Neural progenitor cell (in vitro differentiated cells): Measurements from ENCODE around the gene DUSP23. TPM values are rescaled to one million over a fixed set of nuclear protein-coding genes. Genes with fewer than 3 reads are reported as not detected.

Source experiments
- DNase-seq: peaks from one replicate; pipeline ENCODE4 v3.0.0-alpha.2; 2016; ENCODE audit warnings: low spot score
- H2AFZ ChIP-seq: fragments of 200-600 bp; sonication (generic); replicated peaks from 2 replicates; pipeline ENCODE4 v1.6.1; 2016; ENCODE audit warnings: antibody characterized with exemption
- H3F3A ChIP-seq: fragments of 200-600 bp; sonication (generic); 2 replicates; pipeline ENCODE4 v1.6.1; 2016; ENCODE audit warnings: antibody characterized with exemption, low read depth
- H3K27ac ChIP-seq: fragments of 200-600 bp; sonication (generic); 2 replicates; pipeline ENCODE4 v1.5.1; 2016; ENCODE audit warnings: mild to moderate bottlenecking
- H3K27me3 ChIP-seq: fragments of 200-600 bp; sonication (generic); 2 replicates; pipeline ENCODE4 v1.6.1; 2016; ENCODE audit warnings: mild to moderate bottlenecking, moderate library complexity
- H3K36me3 ChIP-seq: fragments of 200-600 bp; sonication (generic); 2 replicates; pipeline ENCODE4 v1.5.1; 2016
- H3K4me1 ChIP-seq: fragments of 200-600 bp; sonication (generic); 2 replicates; pipeline ENCODE4 v1.6.1; 2016; ENCODE audit warnings: mixed run types
- H3K4me2 ChIP-seq: fragments of 200-600 bp; sonication (generic); 2 replicates; pipeline ENCODE4 v1.6.1; 2016
- H3K4me3 ChIP-seq: fragments of 200-600 bp; sonication (generic); 2 replicates; pipeline ENCODE4 v1.5.1; 2016
- H3K79me2 ChIP-seq: fragments of 200-600 bp; sonication (generic); 2 replicates; pipeline ENCODE4 v1.6.1; 2016; ENCODE audit warnings: low read depth
- H3K9ac ChIP-seq: fragments of 200-600 bp; sonication (generic); 2 replicates; pipeline ENCODE4 v1.6.1; 2016
- H3K9me3 ChIP-seq: fragments of 200-600 bp; sonication (generic); 2 replicates; pipeline ENCODE4 v1.5.1; 2016; ENCODE audit warnings: low read depth
- H4K20me1 ChIP-seq: fragments of 200-600 bp; sonication (generic); 2 replicates; pipeline ENCODE4 v1.6.1; 2016; ENCODE audit warnings: low read depth
- H3K27ac Mint-ChIP-seq: 3 replicates; pipeline ENCODE4 v1.8.0; 2021; ENCODE audit warnings: mixed read lengths
- H3K27me3 Mint-ChIP-seq: 2 replicates; pipeline ENCODE4 v1.8.0; 2022; ENCODE audit warnings: low read depth, mild to moderate bottlenecking, inconsistent platforms, moderate library complexity, mixed read lengths; ENCODE audit not compliant: insufficient read depth
- H3K36me3 Mint-ChIP-seq: 3 replicates; pipeline ENCODE4 v1.8.0; 2021; ENCODE audit warnings: mixed read lengths
- H3K4me1 Mint-ChIP-seq: 3 replicates; pipeline ENCODE4 v1.8.0; 2021; ENCODE audit warnings: mixed read lengths
- H3K4me3 Mint-ChIP-seq: 3 replicates; pipeline ENCODE4 v1.8.0; 2021; ENCODE audit warnings: mild to moderate bottlenecking, moderate library complexity, mixed read lengths
- H3K9me3 Mint-ChIP-seq: 3 replicates; pipeline ENCODE4 v1.8.0; 2020; ENCODE audit warnings: mixed read lengths
- CTCF ChIP-seq: fragments of 200-600 bp; sonication (generic); IDR thresholded peaks from 2 replicates; pipeline ENCODE4 v1.5.1; 2017; ENCODE audit warnings: antibody characterized with exemption, mild to moderate bottlenecking
- EZH2 ChIP-seq: fragments of 200-600 bp; sonication (generic); IDR thresholded peaks from 2 replicates; pipeline ENCODE4 v1.6.1; 2017; ENCODE audit warnings: antibody characterized with exemption, mild to moderate bottlenecking, moderate library complexity
- EZH2phosphoT487 ChIP-seq: fragments of 200-600 bp; sonication (generic); IDR thresholded peaks from 2 replicates; pipeline ENCODE4 v1.6.1; 2017; ENCODE audit warnings: antibody characterized with exemption
- total RNA-seq: library from RNA; depleted of rRNA; stranded (reverse); fragments of >200 nt; gene quantifications from 2 replicates; pipeline ENCODE4 v1.2.3, GENCODE V29; 2015; ENCODE audit warnings: low replicate concordance

Gene DUSP23
- total RNA-seq, 1 donor from 2014 or later, result 3.1 TPM

GRCh38 chr1:159823406-159823805 is 42.6 kb downstream of the DUSP23 start:
- Histone ChIP-seq H2AFZ (no peak overlapping the region), H3K4me3 (no peak overlapping the region), H3K27ac (no peak overlapping the region), H3K27me3 (no peaks in the 10 kb centered on the region), H3F3A (no peaks in the 10 kb centered on the region), H3K79me2 (no peaks in the 10 kb centered on the region), H3K36me3 (no peaks in the 10 kb centered on the region), H3K9ac (no peak overlapping the region), H3K9me3 (no peaks in the 10 kb centered on the region), H4K20me1 (no peaks in the 10 kb centered on the region), H3K4me2 (peak overlapping the region; percentile 59), H3K4me1 (peaks cover 11% of the 10 kb centered on the region)
- Mint-ChIP-seq H3K4me3 (no peak overlapping the region), H3K4me1 (peaks cover 27% of the 10 kb centered on the region), H3K9me3 (no peaks in the 10 kb centered on the region), H3K36me3 (no peaks in the 10 kb centered on the region), H3K27me3 (peaks cover 17% of the 10 kb centered on the region), H3K27ac (peak overlapping the region; percentile 38)
- DNase-seq, result peak; percentile 62
- TF ChIP-seq CTCF (no peak), EZH2 (no peak), EZH2phosphoT487 (no peak)

GRCh38 chr1:159825564-159825963 is 44.8 kb downstream of the DUSP23 start:
- no peak overlapping the region for H3K4me2 ChIP-seq
- H3K9me3 ChIP-seq, result no peaks in the 10 kb centered on the region
- H3K4me1 ChIP-seq, result peaks cover 11% of the 10 kb centered on the region
- H3K36me3 ChIP-seq, result no peaks in the 10 kb centered on the region
- no peak overlapping the region for H3K27ac ChIP-seq
- H3K9me3 Mint-ChIP-seq, result no peaks in the 10 kb centered on the region
- H3K27me3 ChIP-seq, result peaks cover 6% of the 10 kb centered on the region
- no peak for DNase-seq
- peaks cover 17% of the 10 kb centered on the region for H3K27me3 Mint-ChIP-seq
- no peak overlapping the region for H3K4me3 Mint-ChIP-seq
- peaks cover 34% of the 10 kb centered on the region for H3K4me1 Mint-ChIP-seq
- no peak overlapping the region for H3K9ac ChIP-seq
- H3K36me3 Mint-ChIP-seq, result no peaks in the 10 kb centered on the region
- no peak overlapping the region for H3K4me3 ChIP-seq
- H4K20me1 ChIP-seq, result no peaks in the 10 kb centered on the region
- no peak overlapping the region for H3K27ac Mint-ChIP-seq
- no peaks in the 10 kb centered on the region for H3F3A ChIP-seq
- TF ChIP-seq EZH2 (no peak), EZH2phosphoT487 (no peak), CTCF (no peak)
- H3K79me2 ChIP-seq, result no peaks in the 10 kb centered on the region
- H2AFZ ChIP-seq, result no peak overlapping the region

- no peak within 1 kb of the TSS for H3K27ac ChIP-seq
- H3K36me3 ChIP-seq, result no peaks in the 10 kb centered on the region
- H3K4me1 ChIP-seq, result peaks cover 18% of the 10 kb centered on the region
- H3K9me3 ChIP-seq, result no peaks in the 10 kb centered on the region
- no peak within 1 kb of the TSS for H2AFZ ChIP-seq
- Mint-ChIP-seq H3K27me3 (peaks cover 17% of the 10 kb centered on the region), H3K27ac (peak within 1 kb of the TSS; percentile 23), H3K36me3 (no peaks in the 10 kb centered on the region), H3K9me3 (no peaks in the 10 kb centered on the region), H3K4me1 (peaks cover 37% of the 10 kb centered on the region), H3K4me3 (no peak within 1 kb of the TSS)
- peaks cover 2% of the 10 kb centered on the region for H3F3A ChIP-seq
- H3K27me3 ChIP-seq, result peaks cover 16% of the 10 kb centered on the region
- no peak for TF ChIP-seq CTCF
- TF ChIP-seq EZH2, result no peak
- no peak for TF ChIP-seq EZH2phosphoT487
- H3K4me2 ChIP-seq, result no peak within 1 kb of the TSS
- no peak for DNase-seq
- no peak within 1 kb of the TSS for H3K4me3 ChIP-seq
- H3K79me2 ChIP-seq, result no peaks in the 10 kb centered on the region
- H4K20me1 ChIP-seq, result no peaks in the 10 kb centered on the region
- no peak within 1 kb of the TSS for H3K9ac ChIP-seq
These were observed 45.8 kb downstream of the DUSP23 start, which contains the start of gene SLAMF8 for GRCh38 chr1:159826441-159827101. TSS of gene SLAMF8 (plus strand) at chr1:159826873. CDS start at chr1:159826899, 26 bp downstream.
